NCI-H2227 treated with DMSO at 0.1 percent for 48 hours (cell line): ENCODE results near the gene DPYD.
A peak's percentile ranks its signal among the peaks of the same experiment; 100 is the strongest.

Experiments used
- DNase-seq: peaks from one replicate; lab custom pipeline; 2025; lab: John Stamatoyannopoulos, UW

Gene DPYD

GRCh38 chr1:97610102-97610501 lies 310.7 kb downstream of the DPYD start:
- no peak for DNase-seq

GRCh38 chr1:97608272-97608671 lies 312.6 kb downstream of the DPYD start:
- DNase-seq = no peak

GRCh38 chr1:97603776-97604175 lies 317.1 kb downstream of the DPYD start:
- peak; percentile 41 for DNase-seq

- DNase-seq = peak; percentile 33
These were observed 317.6 kb downstream of the DPYD start for GRCh38 chr1:97603218-97603617.

- no peak for DNase-seq
These were observed 321.4 kb downstream of the DPYD start for GRCh38 chr1:97599447-97599846.

GRCh38 chr1:97593192-97593591 lies 327.6 kb downstream of the DPYD start:
- DNase-seq = peak; percentile 42

- no peak for DNase-seq
These were observed 332.1 kb downstream of the DPYD start for GRCh38 chr1:97588772-97589171.

- DNase-seq = no peak
These were observed 339.2 kb downstream of the DPYD start for GRCh38 chr1:97581614-97582051.

- no peak for DNase-seq
These were observed 343.2 kb downstream of the DPYD start for GRCh38 chr1:97577613-97578012.

- DNase-seq = no peak
These were observed 347.3 kb downstream of the DPYD start for GRCh38 chr1:97573553-97573952.

- no peak for DNase-seq
These were observed 348.3 kb downstream of the DPYD start for GRCh38 chr1:97572561-97572960.

- DNase-seq = no peak
These were observed 349.1 kb downstream of the DPYD start for GRCh38 chr1:97571760-97572159.

GRCh38 chr1:97570691-97571090 lies 350.1 kb downstream of the DPYD start:
- no peak for DNase-seq

GRCh38 chr1:97567000-97567749 lies 353.7 kb downstream of the DPYD start:
- DNase-seq = no peak

GRCh38 chr1:97565886-97566285 lies 354.9 kb downstream of the DPYD start:
- no peak for DNase-seq

GRCh38 chr1:97563926-97564325 lies 356.9 kb downstream of the DPYD start:
- DNase-seq = no peak

GRCh38 chr1:97562081-97562480 lies 358.8 kb downstream of the DPYD start:
- no peak for DNase-seq

- DNase-seq = no peak
These were observed 360.1 kb downstream of the DPYD start for GRCh38 chr1:97560714-97561113.

- no peak for DNase-seq
These were observed 366.9 kb downstream of the DPYD start for GRCh38 chr1:97553971-97554370.

GRCh38 chr1:97551113-97551512 lies 369.7 kb downstream of the DPYD start:
- DNase-seq = no peak

- DNase-seq = no peak
These were observed 375.4 kb downstream of the DPYD start for GRCh38 chr1:97545446-97545845.

GRCh38 chr1:97540346-97540888 lies 380.4 kb downstream of the DPYD start:
- DNase-seq = no peak

- no peak for DNase-seq
These were observed 382.7 kb downstream of the DPYD start for GRCh38 chr1:97538113-97538512.

- DNase-seq = no peak
These were observed 387.5 kb downstream of the DPYD start for GRCh38 chr1:97533358-97533757.
